Measurements from ENCODE around the gene DMKN.

The DMKN gene

DNA sequence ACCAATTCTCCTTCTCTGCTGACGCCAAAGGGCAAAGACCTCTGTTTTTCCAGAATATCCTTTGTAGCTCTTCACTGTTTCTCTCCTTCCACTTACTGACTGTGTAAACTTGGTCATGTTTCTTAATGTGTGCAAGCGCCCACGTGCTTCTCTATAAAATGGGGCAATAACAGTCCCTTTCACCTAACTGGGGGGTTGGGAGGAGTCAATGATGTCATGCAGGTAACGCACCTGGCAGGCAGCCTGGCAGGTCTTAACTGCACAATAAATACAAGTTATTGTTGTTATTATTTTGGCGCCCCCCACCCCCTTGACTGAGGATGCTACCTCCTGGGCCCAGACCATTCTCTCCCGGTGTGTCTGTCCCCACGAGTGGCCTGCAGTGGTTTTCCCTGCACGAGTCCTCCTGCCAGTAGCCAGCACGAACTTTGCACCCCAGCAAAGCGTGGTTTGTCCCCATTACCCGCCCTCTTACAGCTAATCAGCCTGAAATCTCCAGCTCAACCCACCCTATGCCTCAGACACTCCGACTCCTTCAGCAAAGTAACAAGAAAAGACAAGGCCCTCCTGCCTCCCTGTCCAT lies 9.4 kb upstream of the DMKN start:
- TF ChIP-seq EZH2 (IDR thresholded peaks at IDR 0.05) (no peak), POLR2AphosphoS5 (IDR thresholded peaks at IDR 0.05; ENCODE audit: borderline replicate concordance, low read depth, low read length) (no peak), FOXP2 (optimal IDR thresholded peaks at IDR 0.05; ENCODE audit: control extremely low read depth, extremely low read length, insufficient read depth) (no peak)
- H3K36me3 ChIP-seq (ENCODE audit: insufficient read depth, low read length) = no peaks in the 10 kb centered on the region
- no peak overlapping the region for H3K27ac ChIP-seq
- H3K4me3 ChIP-seq = no peak overlapping the region
- no peak overlapping the region for H3K9ac ChIP-seq (ENCODE audit: insufficient read length)
- H3K9me3 ChIP-seq (ENCODE audit: low read depth, low read length) = no peaks in the 10 kb centered on the region
- DNase-seq (ENCODE audit: low read depth, low spot score) = no peak

DNA sequence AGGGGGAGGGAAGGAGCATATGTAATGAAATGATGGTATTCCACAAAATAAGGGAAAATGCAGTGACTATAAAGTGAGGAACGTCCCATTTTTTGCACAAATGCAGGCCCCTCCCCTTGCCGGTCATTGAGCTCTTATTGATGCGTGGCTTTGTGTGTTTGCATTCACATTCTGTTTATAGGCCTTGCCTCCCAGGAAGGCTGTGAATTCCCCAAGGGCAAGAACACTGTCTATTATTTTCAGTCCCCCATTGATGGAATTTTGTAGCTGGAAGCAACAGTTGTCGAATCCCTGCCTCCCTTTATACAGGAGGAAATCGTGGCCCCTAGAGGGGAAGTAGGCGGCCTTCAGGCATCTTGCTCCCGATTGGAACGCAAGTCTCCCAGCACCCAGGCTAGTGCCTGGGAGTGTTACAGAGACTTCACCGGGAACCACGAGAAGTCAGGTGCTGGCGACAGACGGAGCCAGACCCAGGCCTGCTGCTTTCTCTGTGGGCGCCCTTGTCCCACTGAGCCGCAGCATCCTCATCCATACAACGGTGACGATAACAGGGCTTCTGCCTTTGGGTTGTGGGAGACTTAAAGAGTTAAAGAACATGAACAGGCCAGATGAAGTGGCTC lies 7.8 kb upstream of the DMKN start:
- Histone ChIP-seq H3K4me3 (no peak overlapping the region), H3K9ac (ENCODE audit: insufficient read length) (no peak overlapping the region), H3K36me3 (ENCODE audit: insufficient read depth, low read length) (no peaks in the 10 kb centered on the region), H3K27ac (no peak overlapping the region), H3K9me3 (ENCODE audit: low read depth, low read length) (no peaks in the 10 kb centered on the region)
- DNase-seq (ENCODE audit: low read depth, low spot score) = no peak
- TF ChIP-seq FOXP2 (optimal IDR thresholded peaks at IDR 0.05; ENCODE audit: control extremely low read depth, extremely low read length, insufficient read depth) (no peak), EZH2 (IDR thresholded peaks at IDR 0.05) (no peak), POLR2AphosphoS5 (IDR thresholded peaks at IDR 0.05; ENCODE audit: borderline replicate concordance, low read depth, low read length) (no peak)

GRCh38 chr19:35519291-35519690 lies 5.8 kb upstream of the DMKN start:
- DNase-seq (ENCODE audit: low read depth, low spot score) = no peak
- Histone ChIP-seq H3K27ac (no peak overlapping the region), H3K9me3 (ENCODE audit: low read depth, low read length) (no peaks in the 10 kb centered on the region), H3K9ac (ENCODE audit: insufficient read length) (no peak overlapping the region), H3K4me3 (no peak overlapping the region), H3K36me3 (ENCODE audit: insufficient read depth, low read length) (no peaks in the 10 kb centered on the region)
- TF ChIP-seq FOXP2 (optimal IDR thresholded peaks at IDR 0.05; ENCODE audit: control extremely low read depth, extremely low read length, insufficient read depth) = no peak
- no peak for TF ChIP-seq EZH2 (IDR thresholded peaks at IDR 0.05)
- TF ChIP-seq POLR2AphosphoS5 (IDR thresholded peaks at IDR 0.05; ENCODE audit: borderline replicate concordance, low read depth, low read length) = no peak

DNA sequence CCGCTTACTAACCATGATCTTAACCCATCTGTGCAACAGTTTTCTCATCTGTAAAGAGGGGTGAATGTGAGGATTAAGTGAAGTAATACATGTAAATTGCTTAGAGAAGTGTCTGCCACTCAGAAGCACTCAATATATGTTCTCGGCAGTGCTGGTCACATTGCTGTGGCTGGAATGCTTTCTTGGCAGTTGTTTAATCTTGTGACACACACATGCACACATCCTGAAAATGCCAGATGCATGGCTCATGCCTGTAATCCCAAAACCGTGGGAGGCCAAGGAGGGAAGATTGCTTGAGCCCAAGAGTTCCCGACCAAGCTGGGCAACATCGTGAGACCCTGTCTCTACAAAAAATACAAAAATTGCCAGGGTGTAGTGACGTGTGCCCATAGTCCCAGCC lies 4.9 kb upstream of the DMKN start:
- H3K9me3 ChIP-seq (ENCODE audit: low read depth, low read length) = no peaks in the 10 kb centered on the region
- H3K9ac ChIP-seq (ENCODE audit: insufficient read length) = no peak overlapping the region
- TF ChIP-seq FOXP2 (optimal IDR thresholded peaks at IDR 0.05; ENCODE audit: control extremely low read depth, extremely low read length, insufficient read depth) (no peak), EZH2 (IDR thresholded peaks at IDR 0.05) (no peak), POLR2AphosphoS5 (IDR thresholded peaks at IDR 0.05; ENCODE audit: borderline replicate concordance, low read depth, low read length) (no peak)
- no peak overlapping the region for H3K4me3 ChIP-seq
- no peak overlapping the region for H3K27ac ChIP-seq
- no peak for DNase-seq (ENCODE audit: low read depth, low spot score)
- H3K36me3 ChIP-seq (ENCODE audit: insufficient read depth, low read length) = no peaks in the 10 kb centered on the region

- TF ChIP-seq EZH2 (IDR thresholded peaks at IDR 0.05) = no peak
- TF ChIP-seq POLR2AphosphoS5 (IDR thresholded peaks at IDR 0.05; ENCODE audit: borderline replicate concordance, low read depth, low read length) = no peak
- no peak for TF ChIP-seq FOXP2 (optimal IDR thresholded peaks at IDR 0.05; ENCODE audit: control extremely low read depth, extremely low read length, insufficient read depth)
- Histone ChIP-seq H3K27ac (no peak overlapping the region), H3K36me3 (ENCODE audit: insufficient read depth, low read length) (no peaks in the 10 kb centered on the region), H3K4me3 (no peak overlapping the region), H3K9me3 (ENCODE audit: low read depth, low read length) (no peaks in the 10 kb centered on the region), H3K9ac (ENCODE audit: insufficient read length) (no peak overlapping the region)
- DNase-seq (ENCODE audit: low read depth, low spot score) = no peak
These were observed 3.9 kb upstream of the DMKN start for GRCh38 chr19:35517342-35517741.

GRCh38 chr19:35516310-35516709 lies 2.9 kb upstream of the DMKN start:
- no peaks in the 10 kb centered on the region for H3K9me3 ChIP-seq (ENCODE audit: low read depth, low read length)
- H3K9ac ChIP-seq (ENCODE audit: insufficient read length) = no peak overlapping the region
- H3K27ac ChIP-seq = no peak overlapping the region
- DNase-seq (ENCODE audit: low read depth, low spot score) = no peak
- no peak for TF ChIP-seq POLR2AphosphoS5 (IDR thresholded peaks at IDR 0.05; ENCODE audit: borderline replicate concordance, low read depth, low read length)
- TF ChIP-seq FOXP2 (optimal IDR thresholded peaks at IDR 0.05; ENCODE audit: control extremely low read depth, extremely low read length, insufficient read depth) = no peak
- TF ChIP-seq EZH2 (IDR thresholded peaks at IDR 0.05) = no peak
- H3K4me3 ChIP-seq = no peak overlapping the region
- no peaks in the 10 kb centered on the region for H3K36me3 ChIP-seq (ENCODE audit: insufficient read depth, low read length)

DNA sequence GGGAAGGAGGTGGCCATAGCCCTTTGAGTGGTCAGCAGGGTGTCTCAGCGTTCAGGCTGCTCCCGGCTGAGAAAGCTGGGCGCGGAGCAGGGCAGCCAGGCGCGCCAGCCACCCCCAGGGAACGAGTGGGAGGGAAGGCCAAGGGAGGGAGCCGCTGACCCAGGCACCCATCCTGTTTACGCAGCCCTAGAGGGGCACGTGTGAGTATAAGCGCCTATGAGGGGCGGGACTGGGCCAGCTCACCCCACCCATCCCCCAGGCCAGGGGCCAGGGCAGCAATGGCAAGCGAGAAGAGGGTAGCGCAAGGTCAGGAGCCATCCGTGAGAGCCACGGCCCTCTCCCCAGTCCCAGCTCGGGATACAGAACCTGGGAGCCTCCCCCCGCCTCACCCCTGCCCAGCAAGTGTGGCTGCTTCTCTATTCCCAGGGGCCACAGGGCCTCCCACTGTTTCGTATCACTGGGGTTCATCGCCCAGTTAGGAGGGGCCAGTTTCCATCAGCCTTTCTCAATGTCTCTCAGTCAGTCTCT lies 897 bp upstream of the DMKN start:
- H3K36me3 ChIP-seq (ENCODE audit: insufficient read depth, low read length) = no peaks in the 10 kb centered on the region
- no peak for TF ChIP-seq POLR2AphosphoS5 (IDR thresholded peaks at IDR 0.05; ENCODE audit: borderline replicate concordance, low read depth, low read length)
- no peak for TF ChIP-seq EZH2 (IDR thresholded peaks at IDR 0.05)
- TF ChIP-seq FOXP2 (optimal IDR thresholded peaks at IDR 0.05; ENCODE audit: control extremely low read depth, extremely low read length, insufficient read depth) = no peak
- no peaks in the 10 kb centered on the region for H3K9me3 ChIP-seq (ENCODE audit: low read depth, low read length)
- no peak overlapping the region for H3K9ac ChIP-seq (ENCODE audit: insufficient read length)
- no peak overlapping the region for H3K27ac ChIP-seq
- no peak for DNase-seq (ENCODE audit: low read depth, low spot score)
- H3K4me3 ChIP-seq = no peak overlapping the region

- Histone ChIP-seq H3K9me3 (ENCODE audit: low read depth, low read length) (no peaks in the 10 kb centered on the region), H3K4me3 (no peak overlapping the region), H3K27ac (no peak overlapping the region), H3K36me3 (ENCODE audit: insufficient read depth, low read length) (no peaks in the 10 kb centered on the region), H3K9ac (ENCODE audit: insufficient read length) (no peak overlapping the region)
- no peak for DNase-seq (ENCODE audit: low read depth, low spot score)
- TF ChIP-seq POLR2AphosphoS5 (IDR thresholded peaks at IDR 0.05; ENCODE audit: borderline replicate concordance, low read depth, low read length) = no peak
- TF ChIP-seq EZH2 (IDR thresholded peaks at IDR 0.05) = no peak
- TF ChIP-seq FOXP2 (optimal IDR thresholded peaks at IDR 0.05; ENCODE audit: control extremely low read depth, extremely low read length, insufficient read depth) = no peak
These were observed 420 bp downstream of the DMKN start for GRCh38 chr19:35512831-35513627.
